Measurements from ENCODE around the gene MALAT1. TPM values are rescaled to one million over a fixed set of nuclear protein-coding genes. Genes with fewer than 3 reads are reported as not detected.
A peak's percentile ranks its signal among the peaks of the same experiment; 100 is the strongest.

MALAT1 gene
- total RNA-seq, 2 experiments from 2014 or later, result 3,446 to 5,974 TPM

- Histone ChIP-seq H3K36me3 (ENCODE audit: insufficient read depth, low read length) (peaks cover 11% of the 10 kb centered on the region; the same call in 1 of the 2 replicates), H3K4me2 (ENCODE audit: low read length) (no peak overlapping the region), H3K27ac (ENCODE audit: low read depth, low read length, poor library complexity, severe bottlenecking) (no peak overlapping the region), H3K4me3 (ENCODE audit: low read depth, low read length, poor library complexity, severe bottlenecking) (no peak overlapping the region), H4K20me1 (ENCODE audit: insufficient read depth, low read length) (no peaks in the 10 kb centered on the region), H3K9me3 (ENCODE audit: low read length) (no peaks in the 10 kb centered on the region), H2AFZ (ENCODE audit: low read length) (no peak overlapping the region), H3K79me2 (ENCODE audit: insufficient read depth, low read depth, low read length) (no peaks in the 10 kb centered on the region), H3K9me2 (ENCODE audit: insufficient read depth, low read length) (no peaks in the 10 kb centered on the region), H3K4me1 (ENCODE audit: insufficient read depth, low read length, poor library complexity, severe bottlenecking) (peaks cover 20% of the 10 kb centered on the region)
- no peak for DNase-seq (ENCODE audit: low spot score)
- intact Hi-C loops (cut with micrococcal nuclease; ENCODE audit: unreplicated experiment), result no loop called here
- TSS peak; percentile 76 for BruUV-seq (replicated peaks)
- CTCF ChIA-PET (ENCODE audit: unreplicated experiment), result interaction anchor here (0.5 kb wide), 1 partner anchor 9 kb away, joined by 3 read pairs; no protein-coding TSS in a partner anchor
- TF ChIP-seq CTCF (conservative IDR thresholded peaks at IDR 0.05; ENCODE audit: low read length) (no peak), EZH2phosphoT487 (IDR thresholded peaks at IDR 0.05; ENCODE audit: borderline replicate concordance, low read depth, low read length) (no peak)
- POLR2A ChIA-PET, result no interaction called here
These were observed 39.5 kb downstream of the MALAT1 start for GRCh38 chr11:65538232-65538914.

- POLR2A ChIA-PET, result interaction anchor here (0.7 kb wide), 1 partner anchor 46 kb away, joined by 3 read pairs; no protein-coding TSS in a partner anchor
- no TSS peak for BruUV-seq (replicated peaks)
- H3K79me2 ChIP-seq (ENCODE audit: insufficient read depth, low read depth, low read length), result no peaks in the 10 kb centered on the region
- H3K4me3 ChIP-seq (ENCODE audit: low read depth, low read length, poor library complexity, severe bottlenecking), result peak overlapping the region; percentile 71
- H3K27ac ChIP-seq (ENCODE audit: low read depth, low read length, poor library complexity, severe bottlenecking), result no peak overlapping the region
- intact Hi-C loops (cut with micrococcal nuclease; ENCODE audit: unreplicated experiment), result no loop called here
- no peak overlapping the region for H2AFZ ChIP-seq (ENCODE audit: low read length)
- peaks cover 11% of the 10 kb centered on the region; the same call in 1 of the 2 replicates for H3K36me3 ChIP-seq (ENCODE audit: insufficient read depth, low read length)
- DNase-seq (ENCODE audit: low spot score), result no peak
- no peaks in the 10 kb centered on the region for H4K20me1 ChIP-seq (ENCODE audit: insufficient read depth, low read length)
- TF ChIP-seq CTCF (conservative IDR thresholded peaks at IDR 0.05; ENCODE audit: low read length) (no peak), EZH2phosphoT487 (IDR thresholded peaks at IDR 0.05; ENCODE audit: borderline replicate concordance, low read depth, low read length) (no peak)
- H3K4me2 ChIP-seq (ENCODE audit: low read length), result peak overlapping the region; percentile 85
- H3K9me2 ChIP-seq (ENCODE audit: insufficient read depth, low read length), result no peaks in the 10 kb centered on the region
- H3K9me3 ChIP-seq (ENCODE audit: low read length), result no peaks in the 10 kb centered on the region
- CTCF ChIA-PET (ENCODE audit: unreplicated experiment), result interaction anchor here (0.5 kb wide), 3 partner anchors 9 to 264 kb away, joined by 3 to 4 read pairs (median 3); partner anchors contain the start of gene SCYL1
- H3K4me1 ChIP-seq (ENCODE audit: insufficient read depth, low read length, poor library complexity, severe bottlenecking), result peaks cover 20% of the 10 kb centered on the region
These were observed 40.3 kb downstream of the MALAT1 start for GRCh38 chr11:65538915-65539743.

Measured in OCI-LY7 (cell line).